HG02678 (cell line): Measurements from ENCODE around the gene ZNF750.

Experiments used
- ATAC-seq: cut with Tn5 transposase; IDR thresholded peaks from one replicate; pipeline ENCODE4 v1.9.1; 2021; ENCODE audit warnings: mild to moderate bottlenecking, moderate library complexity; ENCODE audit not compliant: unreplicated experiment

The ZNF750 gene

GRCh38 chr17:82836823-82837357 lies 2.9 kb downstream of the ZNF750 start:
- no peak for ATAC-seq

GRCh38 chr17:82835766-82836512 lies 3.9 kb downstream of the ZNF750 start:
- ATAC-seq: no peak

- no peak for ATAC-seq
Measured at GRCh38 chr17:82835122-82835521, 4.7 kb downstream of the ZNF750 start.

GRCh38 chr17:82832881-82833475 lies 6.8 kb downstream of the ZNF750 start:
- no peak for ATAC-seq

- ATAC-seq: no peak
Measured at GRCh38 chr17:82832411-82832810, 7.4 kb downstream of the ZNF750 start.

- no peak for ATAC-seq
Measured at GRCh38 chr17:82831818-82832200, 8.0 kb downstream of the ZNF750 start.

GRCh38 chr17:82831041-82831817 lies 8.6 kb downstream of the ZNF750 start:
- no peak for ATAC-seq

GRCh38 chr17:82830249-82830661 lies 9.6 kb downstream of the ZNF750 start:
- ATAC-seq: no peak

- no peak for ATAC-seq
Measured at GRCh38 chr17:82828875-82829487, 10.8 kb downstream of the ZNF750 start.

GRCh38 chr17:82826956-82827355 lies 12.9 kb downstream of the ZNF750 start:
- no peak for ATAC-seq

- ATAC-seq: no peak
Measured at GRCh38 chr17:82826211-82826610, 13.6 kb downstream of the ZNF750 start.

GRCh38 chr17:82825540-82826124 lies 14.2 kb downstream of the ZNF750 start:
- ATAC-seq: no peak

GRCh38 chr17:82823004-82823403 lies 16.8 kb downstream of the ZNF750 start:
- ATAC-seq: no peak

GRCh38 chr17:82822281-82822680 lies 17.5 kb downstream of the ZNF750 start:
- no peak for ATAC-seq

- ATAC-seq: no peak
Measured at GRCh38 chr17:82821554-82821953, 18.3 kb downstream of the ZNF750 start.

- no peak for ATAC-seq
Measured at GRCh38 chr17:82820278-82821251, 19.3 kb downstream of the ZNF750 start.

- no peak for ATAC-seq
Measured at GRCh38 chr17:82817947-82818346, 21.9 kb downstream of the ZNF750 start.

- ATAC-seq: no peak
Measured at GRCh38 chr17:82816358-82816757, 23.5 kb downstream of the ZNF750 start.

- no peak for ATAC-seq
Measured at GRCh38 chr17:82815790-82816305, 24.0 kb downstream of the ZNF750 start.
